Measurements from ENCODE around the gene SUN2.

- TF ChIP-seq CTCF (IDR thresholded peaks at IDR 0.05) (no peak), POLR2AphosphoS5 (IDR thresholded peaks at IDR 0.05) (no peak)
Measured at GRCh38 chr22:38788846-38789245, 33.0 kb upstream of the SUN2 start.
